Activated CD8-positive, alpha-beta memory T cell treated with anti-CD3 and anti-CD28 coated beads for 4 hours (primary cell): Measurements from ENCODE around the gene HOXB3.

ENCODE experiments used
- DNase-seq, 2 donors: peaks; one replicate each; pipeline ENCODE4 v3.0.0-alpha.2; 2020; ENCODE audit warnings: low read depth in 2 of 2

HOXB3 gene

GRCh38 chr17:48556576-48557401 lies 33.3 kb downstream of the HOXB3 start:
- DNase-seq = no peak

GRCh38 chr17:48556229-48556575 lies 33.8 kb downstream of the HOXB3 start:
- DNase-seq = no peak

- no peak for DNase-seq
These were observed 34.5 kb downstream of the HOXB3 start for GRCh38 chr17:48555258-48556228.

GRCh38 chr17:48554412-48555257 lies 35.4 kb downstream of the HOXB3 start:
- no peak for DNase-seq

- DNase-seq = no peak
These were observed 36.2 kb downstream of the HOXB3 start for GRCh38 chr17:48553826-48554225.

GRCh38 chr17:48553190-48553547 lies 36.9 kb downstream of the HOXB3 start:
- DNase-seq = no peak

- DNase-seq = no peak
These were observed 37.4 kb downstream of the HOXB3 start for GRCh38 chr17:48552466-48553189.

GRCh38 chr17:48551596-48552465 lies 38.2 kb downstream of the HOXB3 start:
- DNase-seq = no peak

- DNase-seq = no peak
These were observed 38.9 kb downstream of the HOXB3 start for GRCh38 chr17:48551214-48551555.

- no peak for DNase-seq
These were observed 39.4 kb downstream of the HOXB3 start for GRCh38 chr17:48550502-48551213.

- no peak for DNase-seq
These were observed 40.0 kb downstream of the HOXB3 start for GRCh38 chr17:48549914-48550501.

- no peak for DNase-seq
These were observed 40.8 kb downstream of the HOXB3 start for GRCh38 chr17:48549281-48549630.

- DNase-seq = no peak
These were observed 41.3 kb downstream of the HOXB3 start for GRCh38 chr17:48548523-48549280.

- no peak for DNase-seq
These were observed 42.1 kb downstream of the HOXB3 start for GRCh38 chr17:48547808-48548522.

GRCh38 chr17:48546924-48547807 lies 42.9 kb downstream of the HOXB3 start:
- DNase-seq = no peak

GRCh38 chr17:48546137-48546923 lies 43.7 kb downstream of the HOXB3 start:
- DNase-seq = no peak
